ENCODE data around the gene MRPL20. TPM values are rescaled to one million over a fixed set of nuclear protein-coding genes. Genes with fewer than 3 reads are reported as not detected.
A peak's percentile ranks its signal among the peaks of the same experiment; 100 is the strongest.

Gene MRPL20
- total and polyA plus RNA-seq, 3 experiments from 2014 or later, result 198 to 208 (median 206) TPM

- Mint-ChIP-seq H3K36me3 (peaks cover 0 to 85% (median 10%) of the 10 kb centered on the region in 3 donors), H3K4me3 (peak overlapping the region in 5 of 7 donors; percentile 45 to 97 (median 68)), H3K9me3 (no peaks in the 10 kb centered on the region), H3K27ac (peak overlapping the region in 6 of 8 donors; percentile 61 to 97 (median 82)), H3K27me3 (peaks cover 0 to 5% of the 10 kb centered on the region in 2 donors), H3K4me1 (peaks cover 38 to 65% (median 46%) of the 10 kb centered on the region in 3 donors)
- Histone ChIP-seq H3K27ac (ENCODE audit: low read depth, low read length) (no peak overlapping the region), H3K36me3 (ENCODE audit: insufficient read depth, low read length) (peaks cover 59% of the 10 kb centered on the region), H3K4me3 (ENCODE audit: low read length) (no peak overlapping the region), H3K9me3 (ENCODE audit: low read length) (no peaks in the 10 kb centered on the region), H3K27me3 (ENCODE audit: insufficient read depth, low read length, poor library complexity, severe bottlenecking) (no peaks in the 10 kb centered on the region), H3K4me1 (ENCODE audit: insufficient read depth, low read length) (peaks cover 49% of the 10 kb centered on the region)
- POLR2A ChIA-PET, result interaction anchor here (1.0 kb wide), 1 partner anchor 27 kb away, joined by 3 read pairs; the partner anchor contains the start of gene AURKAIP1
- CTCF ChIA-PET, result interaction anchor here (0.7 to 1.4 kb wide), 4 partner anchors 9 to 38 kb away, joined by 3 to 5 read pairs (median 3); partner anchors contain the start of gene AURKAIP1
- no peak for DNase-seq
Observed at GRCh38 chr1:1402072-1402900, 4.8 kb downstream of the MRPL20 start.

GRCh38 chr1:1401457-1402010 is 5.6 kb downstream of the MRPL20 start:
- no peak overlapping the region for H3K4me3 ChIP-seq (ENCODE audit: low read length)
- peaks cover 0 to 5% of the 10 kb centered on the region in 2 donors for H3K27me3 Mint-ChIP-seq

GRCh38 chr1:1400576-1401456 is 6.3 kb downstream of the MRPL20 start:
- Mint-ChIP-seq H3K4me1 (peaks cover 30 to 56% (median 40%) of the 10 kb centered on the region in 3 donors), H3K9me3 (no peaks in the 10 kb centered on the region), H3K27ac (peak overlapping the region; percentile 84 to 97 (median 92)), H3K27me3 (peaks cover 0 to 5% of the 10 kb centered on the region in 2 donors), H3K36me3 (peaks cover 0 to 81% (median 10%) of the 10 kb centered on the region in 3 donors), H3K4me3 (peak overlapping the region; percentile 88 to 97 (median 90))
- Histone ChIP-seq H3K27ac (ENCODE audit: low read depth, low read length) (peak overlapping the region; percentile 89), H3K36me3 (ENCODE audit: insufficient read depth, low read length) (peaks cover 58% of the 10 kb centered on the region), H3K9me3 (ENCODE audit: low read length) (no peaks in the 10 kb centered on the region), H3K27me3 (ENCODE audit: insufficient read depth, low read length, poor library complexity, severe bottlenecking) (no peaks in the 10 kb centered on the region), H3K4me3 (ENCODE audit: low read length) (peak overlapping the region; percentile 94), H3K4me1 (ENCODE audit: insufficient read depth, low read length) (peaks cover 45% of the 10 kb centered on the region)
- CTCF ChIA-PET, result interaction anchor here (1.1 to 3.0 kb wide), 4 partner anchors 20 to 41 kb away, joined by 3 to 21 read pairs (median 9); partner anchors contain the start of gene AURKAIP1
- DNase-seq, result no peak
- POLR2A ChIA-PET, result interaction anchor here (0.6 to 3.8 kb wide), 3 partner anchors 15 to 623 kb away, joined by 3 to 48 read pairs (median 5); partner anchors contain the start of gene AURKAIP1

More at GRCh38 chr1:1401457-1402010, 5.6 kb downstream of the MRPL20 start:
- Mint-ChIP-seq H3K27ac (peak overlapping the region; percentile 63 to 97 (median 82)), H3K4me3 (peak overlapping the region; percentile 5 to 97 (median 68)), H3K4me1 (peaks cover 35 to 63% (median 46%) of the 10 kb centered on the region in 3 donors), H3K36me3 (peaks cover 0 to 85% (median 10%) of the 10 kb centered on the region in 3 donors), H3K9me3 (no peaks in the 10 kb centered on the region)
- no peak for DNase-seq
- H3K27ac ChIP-seq (ENCODE audit: low read depth, low read length), result no peak overlapping the region
- H3K4me1 ChIP-seq (ENCODE audit: insufficient read depth, low read length), result peaks cover 52% of the 10 kb centered on the region
- peaks cover 63% of the 10 kb centered on the region for H3K36me3 ChIP-seq (ENCODE audit: insufficient read depth, low read length)
- CTCF ChIA-PET, result interaction anchor here (1.4 kb wide), 1 partner anchor 26 kb away, joined by 5 read pairs; the partner anchor contains the start of gene AURKAIP1
- H3K9me3 ChIP-seq (ENCODE audit: low read length), result no peaks in the 10 kb centered on the region
- H3K27me3 ChIP-seq (ENCODE audit: insufficient read depth, low read length, poor library complexity, severe bottlenecking), result no peaks in the 10 kb centered on the region
- POLR2A ChIA-PET, result no interaction called here

- H3K27ac Mint-ChIP-seq, result peak overlapping the region; percentile 84 to 97 (median 92)
- H3K9me3 Mint-ChIP-seq, result no peaks in the 10 kb centered on the region
- H3K4me1 ChIP-seq (ENCODE audit: insufficient read depth, low read length), result peaks cover 37% of the 10 kb centered on the region
- no peak for DNase-seq
- H3K4me3 Mint-ChIP-seq, result peak overlapping the region; percentile 88 to 97 (median 90)
- peaks cover 57% of the 10 kb centered on the region for H3K36me3 ChIP-seq (ENCODE audit: insufficient read depth, low read length)
- no peaks in the 10 kb centered on the region for H3K9me3 ChIP-seq (ENCODE audit: low read length)
- ChIA-PET POLR2A (interaction anchor here (0.6 to 3.8 kb wide), 8 partner anchors 8 to 624 kb away, joined by 3 to 48 read pairs (median 4); partner anchors contain the start of genes AURKAIP1, MRPL20 and MXRA8), CTCF (interaction anchor here (0.7 to 3.0 kb wide), 10 partner anchors 7 to 104 kb away, joined by 3 to 21 read pairs (median 4); partner anchors contain the start of genes AURKAIP1 and MRPL20)
- peak overlapping the region; percentile 89 for H3K27ac ChIP-seq (ENCODE audit: low read depth, low read length)
- H3K27me3 Mint-ChIP-seq, result peaks cover 0 to 5% of the 10 kb centered on the region in 2 donors
- H3K4me1 Mint-ChIP-seq, result peaks cover 34 to 58% (median 40%) of the 10 kb centered on the region in 3 donors
- H3K36me3 Mint-ChIP-seq, result peaks cover 5 to 81% (median 14%) of the 10 kb centered on the region in 3 donors
- H3K4me3 ChIP-seq (ENCODE audit: low read length), result peak overlapping the region; percentile 94
- no peaks in the 10 kb centered on the region for H3K27me3 ChIP-seq (ENCODE audit: insufficient read depth, low read length, poor library complexity, severe bottlenecking)
Observed at GRCh38 chr1:1399872-1400575, 7.1 kb downstream of the MRPL20 start.

GRCh38 chr1:1399187-1399871 is 7.8 kb downstream of the MRPL20 start, which contains the start of gene CCNL2:
Gene CCNL2 (minus strand): TSS chr1:1399335. CDS start chr1:1399306, 29 bp downstream.
- peaks cover 5 to 81% (median 14%) of the 10 kb centered on the region in 3 donors for H3K36me3 Mint-ChIP-seq
- peaks cover 33 to 59% (median 42%) of the 10 kb centered on the region in 3 donors for H3K4me1 Mint-ChIP-seq
- ChIA-PET CTCF (interaction anchor here (0.7 to 3.0 kb wide), 9 partner anchors 8 to 105 kb away, joined by 3 to 21 read pairs (median 4); partner anchors contain the start of genes AURKAIP1 and MRPL20), POLR2A (interaction anchor here (0.5 to 3.8 kb wide), 12 partner anchors 8 to 262 kb away, joined by 3 to 48 read pairs (median 4); partner anchors contain the start of genes AURKAIP1, MRPL20 and MXRA8)
- peak within 1 kb of the TSS; percentile 84 to 98 (median 93) for H3K27ac Mint-ChIP-seq
- Histone ChIP-seq H3K9me3 (ENCODE audit: low read length) (no peaks in the 10 kb centered on the region), H3K27ac (ENCODE audit: low read depth, low read length) (peak within 1 kb of the TSS; percentile 89), H3K4me1 (ENCODE audit: insufficient read depth, low read length) (peaks cover 33% of the 10 kb centered on the region), H3K36me3 (ENCODE audit: insufficient read depth, low read length) (peaks cover 52% of the 10 kb centered on the region), H3K4me3 (ENCODE audit: low read length) (peak within 1 kb of the TSS; percentile 94), H3K27me3 (ENCODE audit: insufficient read depth, low read length, poor library complexity, severe bottlenecking) (no peaks in the 10 kb centered on the region)
- no peaks in the 10 kb centered on the region for H3K9me3 Mint-ChIP-seq
- H3K4me3 Mint-ChIP-seq, result peak within 1 kb of the TSS; percentile 88 to 97 (median 90)
- DNase-seq, result peak; percentile 99 to 100 (median 99)
- peaks cover 0 to 5% of the 10 kb centered on the region in 2 donors for H3K27me3 Mint-ChIP-seq

- no peak for DNase-seq
- peaks cover 33% of the 10 kb centered on the region for H3K4me1 ChIP-seq (ENCODE audit: insufficient read depth, low read length)
- Mint-ChIP-seq H3K4me3 (peak overlapping the region; percentile 88 to 97 (median 90)), H3K36me3 (peaks cover 5 to 82% (median 14%) of the 10 kb centered on the region in 3 donors), H3K4me1 (peaks cover 33 to 59% (median 41%) of the 10 kb centered on the region in 3 donors), H3K27me3 (peaks cover 0 to 5% of the 10 kb centered on the region in 2 donors), H3K9me3 (no peaks in the 10 kb centered on the region), H3K27ac (peak overlapping the region; percentile 72 to 98 (median 92))
- H3K9me3 ChIP-seq (ENCODE audit: low read length), result no peaks in the 10 kb centered on the region
- POLR2A ChIA-PET, result interaction anchor here (0.5 to 3.8 kb wide), 11 partner anchors 8 to 262 kb away, joined by 3 to 48 read pairs (median 4); partner anchors contain the start of genes AURKAIP1, MRPL20 and MXRA8
- no peaks in the 10 kb centered on the region for H3K27me3 ChIP-seq (ENCODE audit: insufficient read depth, low read length, poor library complexity, severe bottlenecking)
- peak overlapping the region; percentile 86 for H3K27ac ChIP-seq (ENCODE audit: low read depth, low read length)
- peaks cover 56% of the 10 kb centered on the region for H3K36me3 ChIP-seq (ENCODE audit: insufficient read depth, low read length)
- CTCF ChIA-PET, result interaction anchor here (1.3 to 3.0 kb wide), 7 partner anchors 9 to 42 kb away, joined by 3 to 21 read pairs (median 5); partner anchors contain the start of genes AURKAIP1 and MRPL20
- peak overlapping the region; percentile 78 for H3K4me3 ChIP-seq (ENCODE audit: low read length)
Observed at GRCh38 chr1:1398677-1399186, 8.4 kb downstream of the MRPL20 start.

All from CD8-positive, alpha-beta memory T cell (primary cell).